ENCODE measurements around the gene WFIKKN2.

Gene WFIKKN2

DNA sequence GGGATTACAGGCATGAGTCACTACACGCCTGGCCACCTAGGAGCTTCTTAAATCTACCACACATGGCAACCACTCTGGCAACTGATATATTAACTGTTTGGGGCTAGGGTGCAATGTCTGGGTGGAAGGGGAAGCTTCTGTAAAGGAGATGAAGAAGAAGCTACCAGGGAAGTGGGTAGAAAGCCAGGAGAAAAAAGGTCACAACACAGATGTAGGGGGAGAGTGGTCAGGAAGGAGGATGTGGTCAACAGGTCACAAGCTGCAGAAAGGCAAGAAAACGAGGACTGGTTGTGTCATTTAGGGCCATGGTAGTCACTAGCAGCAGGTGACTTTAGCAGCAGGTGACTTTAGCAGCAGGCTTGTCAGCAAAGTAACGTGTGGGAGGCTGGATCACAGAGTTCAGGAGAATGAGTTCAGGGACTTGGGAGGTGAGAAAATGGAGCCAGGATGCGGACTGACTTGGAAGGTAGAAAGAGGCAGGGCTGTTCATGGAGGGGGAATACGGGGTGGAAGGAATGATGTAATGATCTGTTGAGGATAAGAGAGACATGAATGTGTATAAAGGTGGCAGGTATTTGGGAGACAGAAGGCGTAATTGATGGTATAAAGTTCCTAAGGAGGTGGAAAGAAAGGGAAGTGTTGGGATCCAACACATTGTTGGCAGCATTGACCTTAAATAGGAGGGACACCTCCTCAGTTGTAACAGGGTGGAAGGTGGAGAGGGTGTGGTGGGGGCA, 16.3 kb upstream of the WFIKKN2 start:
- no peak for TF ChIP-seq GATA3 (IDR thresholded peaks at IDR 0.05; ENCODE audit: low read depth, low read length)

GRCh38 chr17:50820651-50821050, 14.7 kb upstream of the WFIKKN2 start:
- TF ChIP-seq GATA2 (IDR thresholded peaks at IDR 0.05; ENCODE audit: low read depth, low read length) (no peak), GATA3 (IDR thresholded peaks at IDR 0.05; ENCODE audit: low read depth, low read length) (no peak)

DNA sequence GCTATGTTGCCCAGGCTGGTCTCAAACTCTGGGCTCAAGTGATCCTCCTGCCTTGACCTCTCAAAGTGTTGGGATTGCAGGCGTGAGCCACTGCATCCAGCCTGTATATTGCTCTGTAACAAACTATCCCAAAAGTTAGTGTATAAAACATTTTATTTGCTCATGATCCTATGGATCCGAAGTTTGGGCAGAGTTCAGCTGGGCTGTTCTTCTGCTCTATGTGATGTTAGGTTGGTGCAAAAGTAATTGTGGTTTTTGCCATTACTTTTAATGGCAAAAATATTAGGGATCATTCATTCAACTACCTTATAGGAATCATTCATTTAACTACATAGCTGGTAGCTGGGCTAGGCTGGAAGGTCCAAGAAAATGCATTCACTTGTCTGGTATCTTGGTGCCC, 12.8 kb upstream of the WFIKKN2 start:
- TF ChIP-seq GATA3 (IDR thresholded peaks at IDR 0.05; ENCODE audit: low read depth, low read length) = no peak
- TF ChIP-seq GATA2 (IDR thresholded peaks at IDR 0.05; ENCODE audit: low read depth, low read length) = no peak

- no peak for TF ChIP-seq GATA3 (IDR thresholded peaks at IDR 0.05; ENCODE audit: low read depth, low read length)
- no peak for TF ChIP-seq GATA2 (IDR thresholded peaks at IDR 0.05; ENCODE audit: low read depth, low read length)
Observed at GRCh38 chr17:50824429-50824828, 11.0 kb upstream of the WFIKKN2 start.

DNA sequence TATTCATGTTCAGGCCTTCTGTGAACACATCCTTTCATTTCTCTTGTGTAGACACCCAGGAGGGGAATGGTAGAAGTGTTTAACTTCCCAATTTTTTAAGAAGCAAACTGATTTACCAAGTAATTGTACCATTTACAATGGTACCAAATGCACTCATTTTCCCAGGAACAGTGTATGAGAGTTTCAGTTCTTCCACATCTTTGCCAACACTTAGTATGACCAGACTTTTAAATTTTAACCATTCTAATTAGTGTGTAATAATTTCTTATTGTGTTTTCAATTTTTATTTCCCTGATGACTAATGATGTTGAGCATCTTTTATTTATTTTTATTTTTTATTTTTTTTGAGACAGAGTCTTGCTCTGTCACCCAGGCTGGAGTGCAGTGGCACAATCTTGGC, 10.2 kb upstream of the WFIKKN2 start:
- TF ChIP-seq GATA3 (IDR thresholded peaks at IDR 0.05; ENCODE audit: low read depth, low read length) (no peak), GATA2 (IDR thresholded peaks at IDR 0.05; ENCODE audit: low read depth, low read length) (no peak)

GRCh38 chr17:50828508-50829170, 6.7 kb upstream of the WFIKKN2 start:
- TF ChIP-seq GATA3 (IDR thresholded peaks at IDR 0.05; ENCODE audit: low read depth, low read length) = no peak
- no peak for TF ChIP-seq GATA2 (IDR thresholded peaks at IDR 0.05; ENCODE audit: low read depth, low read length)

DNA sequence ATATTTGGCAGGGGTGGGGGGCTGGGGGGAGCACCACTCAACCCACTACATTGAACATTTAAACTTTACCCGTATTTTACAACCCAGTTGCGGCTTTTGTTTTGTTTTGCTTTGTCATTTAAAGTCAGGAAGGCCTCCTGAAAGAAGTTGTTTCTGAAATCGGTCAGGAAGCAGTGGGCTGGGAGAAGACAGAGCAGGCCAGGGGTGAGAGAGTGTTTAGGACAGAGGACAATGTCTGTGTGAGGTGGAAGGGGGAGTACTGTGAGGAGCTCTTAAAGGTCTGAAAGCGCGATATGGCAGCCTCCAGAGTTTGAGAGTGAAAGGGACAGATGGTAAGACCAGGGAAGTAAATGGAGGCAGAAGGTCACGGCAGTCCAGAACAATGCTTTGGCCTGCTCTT, 6.1 kb upstream of the WFIKKN2 start:
- no peak for TF ChIP-seq GATA3 (IDR thresholded peaks at IDR 0.05; ENCODE audit: low read depth, low read length)
- no peak for TF ChIP-seq GATA2 (IDR thresholded peaks at IDR 0.05; ENCODE audit: low read depth, low read length)

DNA sequence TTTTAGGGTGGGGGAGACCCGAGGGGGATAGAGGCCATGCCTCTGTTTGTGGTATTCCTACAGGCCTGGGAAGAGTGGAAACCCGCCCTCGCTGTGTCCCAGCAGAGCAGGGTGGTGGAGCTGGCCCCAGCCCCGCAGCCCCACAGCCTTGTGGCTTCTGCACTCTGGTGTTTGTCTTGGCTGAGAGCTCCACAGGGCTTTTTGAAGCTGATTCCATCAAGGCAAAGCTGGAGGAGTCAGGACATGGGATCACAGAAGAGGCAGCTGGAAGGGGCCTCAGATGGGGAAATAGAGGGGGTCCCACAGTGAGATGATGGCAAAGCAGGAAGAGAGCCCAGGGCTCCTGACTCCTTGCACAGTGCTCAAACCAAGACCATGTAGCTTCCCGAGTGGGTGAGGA, 5.0 kb upstream of the WFIKKN2 start:
- TF ChIP-seq GATA2 (IDR thresholded peaks at IDR 0.05; ENCODE audit: low read depth, low read length) = no peak
- no peak for TF ChIP-seq GATA3 (IDR thresholded peaks at IDR 0.05; ENCODE audit: low read depth, low read length)

DNA sequence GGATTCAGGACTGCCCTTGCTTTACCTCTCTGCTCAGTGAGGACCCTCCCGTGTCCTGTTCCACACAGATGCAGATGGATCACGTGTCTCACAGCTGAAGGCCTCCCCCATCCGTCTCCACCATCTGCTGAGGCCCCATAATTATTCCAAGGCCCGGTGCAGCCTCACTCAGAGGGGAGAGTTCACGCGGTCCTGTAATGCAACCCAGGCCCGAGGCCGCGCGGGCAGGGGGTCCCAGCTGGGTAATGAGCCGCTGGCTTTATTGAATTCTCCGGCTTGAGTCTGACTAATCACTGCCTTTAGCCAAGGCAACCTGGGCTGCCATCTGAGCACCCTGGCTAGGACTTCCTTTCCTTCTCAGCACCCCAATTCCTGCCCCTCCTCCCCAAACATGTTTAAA, 4.4 kb upstream of the WFIKKN2 start:
- no peak for TF ChIP-seq GATA2 (IDR thresholded peaks at IDR 0.05; ENCODE audit: low read depth, low read length)
- no peak for TF ChIP-seq GATA3 (IDR thresholded peaks at IDR 0.05; ENCODE audit: low read depth, low read length)

- no peak for TF ChIP-seq GATA2 (IDR thresholded peaks at IDR 0.05; ENCODE audit: low read depth, low read length)
- TF ChIP-seq GATA3 (IDR thresholded peaks at IDR 0.05; ENCODE audit: low read depth, low read length) = no peak
Observed at GRCh38 chr17:50831471-50831928, 3.9 kb upstream of the WFIKKN2 start.

- TF ChIP-seq GATA2 (IDR thresholded peaks at IDR 0.05; ENCODE audit: low read depth, low read length) (no peak), GATA3 (IDR thresholded peaks at IDR 0.05; ENCODE audit: low read depth, low read length) (no peak)
Observed at GRCh38 chr17:50832267-50832863, 3.0 kb upstream of the WFIKKN2 start.

GRCh38 chr17:50832864-50833381, 2.5 kb upstream of the WFIKKN2 start:
- TF ChIP-seq GATA2 (IDR thresholded peaks at IDR 0.05; ENCODE audit: low read depth, low read length) = no peak
- TF ChIP-seq GATA3 (IDR thresholded peaks at IDR 0.05; ENCODE audit: low read depth, low read length) = no peak

DNA sequence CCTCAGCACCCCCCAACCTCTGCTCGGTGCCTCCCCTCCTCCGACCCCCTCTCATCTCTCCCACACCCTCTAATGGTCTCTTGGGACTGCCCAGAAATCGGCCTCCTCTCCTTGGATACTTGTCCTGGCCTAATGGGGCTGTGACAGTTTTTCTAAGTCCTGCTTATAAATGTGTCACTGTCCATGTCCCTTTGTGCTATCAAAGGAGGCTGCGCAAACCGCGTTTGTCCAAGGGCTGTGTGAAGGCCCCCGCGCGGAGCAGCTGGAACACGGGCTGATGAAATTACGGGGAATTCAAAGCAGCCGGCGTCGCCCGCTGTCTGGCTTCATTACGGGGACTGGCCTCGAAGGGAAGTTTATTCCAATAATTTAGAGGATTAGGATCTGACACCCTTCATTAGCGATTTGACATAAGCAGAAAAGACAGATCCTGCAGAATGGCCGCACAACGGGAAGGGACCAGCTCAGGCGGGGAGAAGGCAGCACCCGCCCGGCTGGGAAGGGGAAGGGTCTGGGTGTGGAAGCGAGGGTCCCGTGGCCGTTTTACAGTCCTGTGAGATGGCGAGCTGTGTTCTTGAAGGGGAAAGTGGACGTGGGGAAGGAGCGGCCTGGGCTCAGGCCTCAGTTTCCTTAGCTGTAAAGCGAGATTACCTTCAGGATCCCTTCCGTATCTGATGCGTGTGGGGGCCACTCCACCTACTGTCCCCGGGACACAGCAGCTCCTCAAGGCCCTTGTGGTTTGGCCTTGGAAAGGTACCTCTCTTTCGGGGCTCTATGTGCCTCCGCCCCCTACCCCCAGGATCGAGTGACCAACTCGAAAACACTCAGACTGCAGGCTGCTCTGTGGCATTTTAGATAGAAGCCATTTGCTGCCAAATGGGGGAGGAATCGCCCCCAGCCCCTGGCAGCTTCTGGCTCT, 1.6 kb upstream of the WFIKKN2 start:
- 0 out of 2 replicates have a peak, but pooled peaks have one; percentile 50 for TF ChIP-seq GATA2 (IDR thresholded peaks at IDR 0.05; ENCODE audit: low read depth, low read length)
- TF ChIP-seq GATA3 (IDR thresholded peaks at IDR 0.05; ENCODE audit: low read depth, low read length) = no peak

Measured in SH-SY5Y (cell line).